K562 (cell line): ENCODE results near the gene FASTK. TPM values are rescaled to one million over a fixed set of nuclear protein-coding genes. Genes with fewer than 3 reads are reported as not detected.
A peak's percentile ranks its signal among the peaks of the same experiment; 100 is the strongest.

Experiments
- ARID1B ChIP-seq: fragments of 450-650 bp; IDR thresholded peaks from 2 replicates; pipeline ENCODE4 v1.6.1; 2016; ENCODE audit warnings: antibody characterized with exemption, mild to moderate bottlenecking, inconsistent platforms
- CBX2 ChIP-seq: fragments of 200-600 bp; sonication (generic); IDR thresholded peaks from one replicate; pipeline ENCODE4 v1.6.1; 2012; ENCODE audit warnings: mild to moderate bottlenecking, low read length, inconsistent platforms; ENCODE audit not compliant: insufficient read depth, poor library complexity, severe bottlenecking
- CREB3L1 ChIP-seq: fragments of 450-650 bp; IDR thresholded peaks from 2 replicates; pipeline ENCODE4 v1.6.1; 2014; ENCODE audit warnings: low read depth, mild to moderate bottlenecking, moderate library complexity, borderline replicate concordance
- HLTF ChIP-seq: fragments of 450-650 bp; IDR thresholded peaks from 2 replicates; pipeline ENCODE4 v1.6.1; 2016
- HNRNPH1 ChIP-seq: fragments of 200-400 bp; formaldehyde crosslinking; optimal IDR thresholded peaks from 2 replicates; pipeline ENCODE3; 2017; ENCODE audit warnings: low read depth, mild to moderate bottlenecking, low read length, moderate library complexity
- HNRNPUL1 ChIP-seq: fragments of 200-400 bp; formaldehyde crosslinking; IDR thresholded peaks from 2 replicates; pipeline ENCODE4 v1.6.1; 2017; ENCODE audit warnings: low read length
- KAT2B ChIP-seq: IDR thresholded peaks from one replicate; pipeline ENCODE4 v1.6.1; 2012; ENCODE audit warnings: low read depth, mild to moderate bottlenecking, control low read depth, inconsistent platforms, low read length, moderate library complexity
- LARP7 ChIP-seq: fragments of 450-650 bp; IDR thresholded peaks from 2 replicates; pipeline ENCODE4 v1.6.1; 2016
- MEF2D ChIP-seq: conservative IDR thresholded peaks from 2 replicates; pipeline ENCODE4 v1.6.1; 2016; ENCODE audit warnings: low read depth, missing genetic modification characterization, missing compliant biosample characterization
- MTA1 ChIP-seq: fragments of 450-650 bp; IDR thresholded peaks from 2 replicates; pipeline ENCODE4 v1.6.1; 2017; ENCODE audit warnings: borderline replicate concordance
- RBM17 ChIP-seq: fragments of 200-400 bp; formaldehyde crosslinking; IDR thresholded peaks from 2 replicates; pipeline ENCODE4 v1.6.1; 2017; ENCODE audit warnings: low read depth, mild to moderate bottlenecking, low read length, borderline replicate concordance
- RREB1 ChIP-seq: fragments of 250-450 bp; sonication (Bioruptor Pico); IDR thresholded peaks from 2 replicates; pipeline ENCODE4 v1.4.0; 2020
- SMAD4 ChIP-seq: fragments of 250-450 bp; sonication (Bioruptor Pico); conservative IDR thresholded peaks from 2 replicates; pipeline ENCODE4 v1.8.0; 2021; ENCODE audit warnings: inconsistent platforms, mild to moderate bottlenecking, moderate library complexity
- SNAPC5 ChIP-seq: fragments of 250-450 bp; sonication (Bioruptor Pico); IDR thresholded peaks from 2 replicates; pipeline ENCODE4 v1.8.0; 2021; ENCODE audit warnings: moderate library complexity, mild to moderate bottlenecking, inconsistent platforms
- SRSF3 ChIP-seq: fragments of 200-400 bp; formaldehyde crosslinking; IDR thresholded peaks from 2 replicates; pipeline ENCODE4 v1.6.1; 2016; ENCODE audit warnings: mild to moderate bottlenecking, low read length, moderate library complexity; ENCODE audit not compliant: insufficient read depth
- USF2 ChIP-seq: sonication (generic); formaldehyde crosslinking; IDR thresholded peaks from 2 replicates; pipeline ENCODE4 v1.5.0; 2020; ENCODE audit warnings: missing genetic modification reagents
- ZNF124 ChIP-seq: sonication (generic); formaldehyde crosslinking; IDR thresholded peaks from 2 replicates; pipeline ENCODE4 v1.8.1; 2022; ENCODE audit warnings: missing genetic modification reagents
- ZNF274 ChIP-seq: IDR thresholded peaks from 2 replicates; pipeline ENCODE4 v1.6.1; 2011; ENCODE audit warnings: low read depth, mild to moderate bottlenecking, low read length, moderate library complexity, borderline replicate concordance
- ZNF324 ChIP-seq: fragments of 250-450 bp; sonication (Bioruptor Pico); IDR thresholded peaks from 2 replicates; pipeline ENCODE4 v1.4.0; 2020; ENCODE audit warnings: mild to moderate bottlenecking
- ZNF511 ChIP-seq: sonication (generic); formaldehyde crosslinking; IDR thresholded peaks from 2 replicates; pipeline ENCODE4 v1.8.0; 2022; ENCODE audit warnings: mild to moderate bottlenecking, missing genetic modification reagents
- ZNF77 ChIP-seq: fragments of 250-450 bp; sonication (Bioruptor Pico); IDR thresholded peaks from 2 replicates; pipeline ENCODE4 v1.5.0; 2020
- ZNF79 ChIP-seq: fragments of 250-450 bp; sonication (Bioruptor Pico); IDR thresholded peaks from 2 replicates; pipeline ENCODE4 v1.4.0; 2020; ENCODE audit warnings: low read depth, mild to moderate bottlenecking, moderate library complexity
- polyA plus RNA-seq, 8 experiments: library from polyadenylated mRNA; depleted of rRNA in 4 of 8; stranded (reverse) in 5 of 8; unstranded in 3 of 8; fragments of >200 nt; fragmentation: Nextera tagmentation in 2 of 8; fragmentation: Illumina TruSeq in 1 of 8; extraction: Ambion mirVana in 2 of 8; extraction: Trizol in 1 of 8; gene quantifications; 2 replicates each; pipeline versions ENCODE4 v1.2.1 to v1.2.3, GENCODE V29; 2011 to 2014; ENCODE audit warnings: inconsistent platforms in 1 of 8, missing spikeins in 1 of 8
- total RNA-seq, 7 experiments: library from RNA; depleted of rRNA in 6 of 7; stranded (reverse); fragments of >200 nt in 6 of 7; fragmentation: Illumina TruSeq in 2 of 7; extraction: Trizol in 2 of 7; gene quantifications; 2 replicates each; pipeline versions ENCODE4 v1.2.1 to v1.2.3, GENCODE V29; 2011 to 2021; ENCODE audit warnings: low replicate concordance in 1 of 7

FASTK gene
- total and polyA plus RNA-seq, 9 of the 15 experiments (the other 6 are each of a cell fraction or from before 2014, with no cell fraction given), result 0.51 to 150 (median 48.2) TPM

GRCh38 chr7:151080067-151080521 lies 515 bp downstream of the FASTK start (continued):
- TF ChIP-seq ZNF124 (CRISPR knock-in tag) (no peak), MTA1 (no peak), ZNF79 (CRISPR knock-in tag) (no peak), RREB1 (CRISPR knock-in tag) (0 out of 2 replicates have a peak, but pooled peaks have one; percentile 64), HNRNPH1 (no peak), ARID1B (peak; percentile 44; the same call in 1 of the 2 replicates), HLTF (no peak), CBX2 (no peak), ZNF324 (CRISPR knock-in tag) (no peak), ZNF511 (CRISPR knock-in tag) (peak; percentile 88), USF2 (no peak; the same call in 1 of the 2 replicates), MEF2D (no peak), CREB3L1 (no peak), SRSF3 (0 out of 2 replicates have a peak, but pooled peaks have one; percentile 74), KAT2B (no peak), SMAD4 (no peak), SNAPC5 (no peak), RBM17 (no peak), LARP7 (no peak), ZNF77 (CRISPR knock-in tag) (no peak), HNRNPUL1 (no peak), ZNF274 (no peak)
